Activated naive CD4-positive, alpha-beta T cell treated with anti-CD3 and anti-CD28 coated beads for 36 hours (primary cell): ENCODE data around the gene ISL1. TPM values are rescaled to one million over a fixed set of nuclear protein-coding genes. Genes with fewer than 3 reads are reported as not detected.

Source experiments
- CTCF ChIA-PET: fragments of 350-600 bp; sonication (Branson Sonifier 250); formaldehyde crosslinking; loops from one replicate; lab custom pipeline; 2021; ENCODE audit warnings: antibody characterized with exemption; lab: Charles Lee
- DNase-seq: peaks from one replicate; pipeline ENCODE4 v3.0.0-alpha.2; 2020
- H3K27ac Mint-ChIP-seq: one replicate; pipeline ENCODE4 v1.8.0; 2021; ENCODE audit warnings: mild to moderate bottlenecking, mixed read lengths
- H3K27me3 Mint-ChIP-seq: one replicate; pipeline ENCODE4 v1.8.0; 2021; ENCODE audit warnings: low read depth, mixed read lengths
- H3K36me3 Mint-ChIP-seq: one replicate; pipeline ENCODE4 v1.8.0; 2021; ENCODE audit warnings: low read depth, mixed read lengths
- H3K4me1 Mint-ChIP-seq: one replicate; pipeline ENCODE4 v1.8.0; 2021; ENCODE audit warnings: low read depth, mixed read lengths
- H3K4me3 Mint-ChIP-seq: one replicate; pipeline ENCODE4 v1.8.0; 2021; ENCODE audit warnings: mild to moderate bottlenecking, moderate library complexity, mixed read lengths
- H3K9me3 Mint-ChIP-seq: one replicate; pipeline ENCODE4 v1.8.0; 2021; ENCODE audit warnings: mixed read lengths
- intact Hi-C: fragments of 100-400 bp; cut with micrococcal nuclease; formaldehyde crosslinking; loops from one replicate; pipeline ENCODE4 v1.15.1; 2023
- total RNA-seq, 2 experiments: library from RNA; stranded (reverse); gene quantifications; one replicate each; pipeline ENCODE4 v1.2.3, GENCODE V29; 2021

Gene ISL1
- total RNA-seq = not detected

GRCh38 chr5:51383131-51384121 is at the start of gene ISL1:
TSS of gene ISL1 (plus strand) at chr5:51383448. CDS start at chr5:51383672, 224 bp downstream.
- Mint-ChIP-seq H3K4me3 (peak within 1 kb of the TSS; percentile 19), H3K27me3 (peaks cover 90% of the 10 kb centered on the region), H3K4me1 (peaks cover 14% of the 10 kb centered on the region), H3K9me3 (no peaks in the 10 kb centered on the region), H3K36me3 (no peaks in the 10 kb centered on the region), H3K27ac (no peak within 1 kb of the TSS)
- intact Hi-C loops = loop anchor here (5.0 kb wide), 1 partner anchor 974 kb away; no protein-coding TSS in a partner anchor
- no peak for DNase-seq
- CTCF ChIA-PET = no interaction called here

- no peak for DNase-seq
- Mint-ChIP-seq H3K27ac (no peak overlapping the region), H3K4me1 (no peaks in the 10 kb centered on the region), H3K9me3 (peaks cover 5% of the 10 kb centered on the region), H3K27me3 (no peaks in the 10 kb centered on the region), H3K36me3 (no peaks in the 10 kb centered on the region), H3K4me3 (no peak overlapping the region)
- intact Hi-C loops = no loop called here
- CTCF ChIA-PET = no interaction called here
Measured at GRCh38 chr5:51336878-51337277, 46.4 kb upstream of the ISL1 start.

DNA sequence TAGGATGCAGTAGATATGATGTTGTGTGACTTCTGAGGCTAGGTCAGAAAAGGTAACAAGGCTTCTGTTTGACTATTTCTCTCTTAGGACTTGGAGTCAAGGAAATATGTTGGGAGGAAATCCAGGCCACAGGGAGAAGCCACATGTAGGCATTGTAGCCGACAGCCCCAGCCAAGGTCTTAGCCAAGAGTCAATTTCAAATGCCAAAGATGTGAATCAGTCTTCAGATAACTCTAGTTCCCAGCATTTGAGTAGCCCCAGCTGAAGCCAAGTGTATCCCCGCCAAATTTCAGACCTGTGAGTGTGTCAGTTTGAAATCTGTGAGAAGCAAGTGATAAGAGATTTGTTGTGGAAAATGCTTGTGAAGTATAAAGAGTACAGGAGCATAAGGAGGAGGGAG is 38.1 kb upstream of the ISL1 start:
- Mint-ChIP-seq H3K27me3 (no peaks in the 10 kb centered on the region), H3K9me3 (peaks cover 16% of the 10 kb centered on the region), H3K4me3 (no peak overlapping the region), H3K36me3 (no peaks in the 10 kb centered on the region), H3K27ac (no peak overlapping the region), H3K4me1 (no peaks in the 10 kb centered on the region)
- intact Hi-C loops = no loop called here
- DNase-seq = no peak
- CTCF ChIA-PET = no interaction called here

DNA sequence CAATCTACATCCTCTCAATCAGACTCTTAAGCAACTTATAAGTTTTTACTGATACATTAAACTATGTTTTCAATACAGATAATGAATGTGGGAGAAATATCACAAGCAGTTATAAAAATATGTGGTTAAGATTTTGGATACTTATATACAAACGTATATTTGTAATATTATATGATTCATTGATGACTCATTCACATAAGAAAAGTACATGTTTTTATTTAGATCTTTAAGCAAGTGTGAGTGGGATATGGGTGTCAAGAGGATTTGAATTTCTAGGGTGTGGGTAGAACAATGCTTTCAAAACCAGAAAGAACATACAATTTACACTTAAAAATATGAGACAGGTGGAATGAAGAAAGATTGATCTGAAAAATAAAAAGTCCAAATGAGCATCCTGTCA is 36.1 kb upstream of the ISL1 start:
- no peak overlapping the region for H3K27ac Mint-ChIP-seq
- DNase-seq = no peak
- CTCF ChIA-PET = no interaction called here
- H3K27me3 Mint-ChIP-seq = no peaks in the 10 kb centered on the region
- no peak overlapping the region for H3K4me3 Mint-ChIP-seq
- H3K36me3 Mint-ChIP-seq = no peaks in the 10 kb centered on the region
- H3K9me3 Mint-ChIP-seq = peaks cover 14% of the 10 kb centered on the region
- no peaks in the 10 kb centered on the region for H3K4me1 Mint-ChIP-seq
- intact Hi-C loops = no loop called here

DNA sequence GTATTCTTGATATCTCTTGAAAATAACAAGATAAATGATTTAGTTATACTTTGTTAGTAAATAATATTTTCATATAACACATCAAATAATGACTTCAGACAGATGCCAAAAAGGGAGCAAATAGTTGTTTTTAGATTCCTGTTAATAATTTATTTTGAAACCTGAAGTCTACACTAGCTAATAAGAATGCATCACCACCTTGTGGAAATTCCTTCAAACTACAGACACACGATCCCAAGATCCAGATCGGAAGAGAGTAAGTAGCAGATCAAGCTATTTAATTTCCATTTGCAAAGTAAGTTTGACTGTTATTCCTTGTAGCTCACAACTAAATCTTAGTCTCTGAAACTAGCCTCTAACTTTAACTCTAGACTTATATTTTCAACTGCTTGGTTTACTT is 35.5 kb upstream of the ISL1 start:
- Mint-ChIP-seq H3K27ac (no peak overlapping the region), H3K9me3 (peaks cover 14% of the 10 kb centered on the region), H3K27me3 (no peaks in the 10 kb centered on the region), H3K4me3 (no peak overlapping the region), H3K4me1 (no peaks in the 10 kb centered on the region), H3K36me3 (no peaks in the 10 kb centered on the region)
- CTCF ChIA-PET = no interaction called here
- intact Hi-C loops = no loop called here
- DNase-seq = no peak

DNA sequence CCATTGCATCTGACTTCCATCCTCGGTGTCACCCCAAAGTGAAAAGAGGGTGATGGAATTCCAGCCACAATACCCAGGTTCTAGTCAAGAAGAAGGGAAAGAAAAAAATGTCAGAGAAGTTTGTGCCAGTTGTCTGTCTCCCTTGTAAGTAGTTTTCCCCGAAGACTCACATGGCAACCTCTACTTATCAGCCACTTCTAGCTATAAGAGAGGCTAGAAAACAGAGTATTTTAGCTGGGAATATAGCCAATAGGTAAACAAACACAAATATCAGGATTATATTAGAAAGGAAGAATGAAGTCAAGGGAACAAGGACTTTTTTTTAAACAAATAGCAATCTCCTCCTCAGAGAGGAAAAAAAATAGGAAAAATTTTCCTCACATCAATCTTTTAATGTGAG is 12.2 kb upstream of the ISL1 start:
- intact Hi-C loops = no loop called here
- Mint-ChIP-seq H3K9me3 (no peaks in the 10 kb centered on the region), H3K4me1 (no peaks in the 10 kb centered on the region), H3K4me3 (no peak overlapping the region), H3K27ac (no peak overlapping the region), H3K27me3 (peaks cover 8% of the 10 kb centered on the region), H3K36me3 (no peaks in the 10 kb centered on the region)
- no peak for DNase-seq
- CTCF ChIA-PET = no interaction called here

GRCh38 chr5:51373880-51374523 is 9.2 kb upstream of the ISL1 start:
- intact Hi-C loops = no loop called here
- no peaks in the 10 kb centered on the region for H3K9me3 Mint-ChIP-seq
- peaks cover 8% of the 10 kb centered on the region for H3K4me1 Mint-ChIP-seq
- CTCF ChIA-PET = no interaction called here
- H3K4me3 Mint-ChIP-seq = no peak overlapping the region
- no peaks in the 10 kb centered on the region for H3K36me3 Mint-ChIP-seq
- no peak overlapping the region for H3K27ac Mint-ChIP-seq
- peaks cover 36% of the 10 kb centered on the region for H3K27me3 Mint-ChIP-seq
- DNase-seq = no peak

DNA sequence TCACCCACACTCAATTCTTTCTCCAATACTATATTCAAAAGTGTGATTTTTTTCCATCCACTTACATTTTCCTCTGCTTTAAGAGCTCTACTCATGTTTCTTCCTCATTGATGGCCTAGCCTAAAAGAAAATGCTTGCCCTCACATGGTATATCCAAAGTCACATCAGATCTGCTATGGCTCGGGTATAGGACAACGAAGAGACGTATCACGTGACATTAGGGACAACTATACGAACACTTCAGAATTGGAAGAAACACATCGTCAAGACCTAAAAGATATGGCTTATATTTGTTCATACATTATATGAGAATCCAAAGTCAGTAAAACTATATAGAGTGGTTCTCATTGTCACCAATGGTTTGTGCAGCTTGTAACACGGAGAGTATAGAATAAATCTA is 8.2 kb upstream of the ISL1 start:
- DNase-seq = no peak
- intact Hi-C loops = no loop called here
- Mint-ChIP-seq H3K4me1 (peaks cover 12% of the 10 kb centered on the region), H3K36me3 (no peaks in the 10 kb centered on the region), H3K27ac (no peak overlapping the region), H3K27me3 (peaks cover 46% of the 10 kb centered on the region), H3K4me3 (no peak overlapping the region), H3K9me3 (no peaks in the 10 kb centered on the region)
- CTCF ChIA-PET = no interaction called here

GRCh38 chr5:51376509-51376908 is 6.7 kb upstream of the ISL1 start:
- intact Hi-C loops = no loop called here
- no peak for DNase-seq
- no peak overlapping the region for H3K27ac Mint-ChIP-seq
- H3K9me3 Mint-ChIP-seq = no peaks in the 10 kb centered on the region
- no peak overlapping the region for H3K4me3 Mint-ChIP-seq
- H3K4me1 Mint-ChIP-seq = peaks cover 12% of the 10 kb centered on the region
- CTCF ChIA-PET = no interaction called here
- no peaks in the 10 kb centered on the region for H3K36me3 Mint-ChIP-seq
- H3K27me3 Mint-ChIP-seq = peaks cover 60% of the 10 kb centered on the region

- Mint-ChIP-seq H3K4me3 (no peak overlapping the region), H3K27me3 (peaks cover 68% of the 10 kb centered on the region), H3K9me3 (no peaks in the 10 kb centered on the region), H3K36me3 (no peaks in the 10 kb centered on the region), H3K27ac (no peak overlapping the region), H3K4me1 (peaks cover 14% of the 10 kb centered on the region)
- intact Hi-C loops = no loop called here
- no peak for DNase-seq
- CTCF ChIA-PET = no interaction called here
Measured at GRCh38 chr5:51377151-51378060, 5.8 kb upstream of the ISL1 start.

- CTCF ChIA-PET = interaction anchor here (0.9 kb wide), 1 partner anchor 1280 kb away, joined by 4 read pairs; no protein-coding TSS in a partner anchor
- Mint-ChIP-seq H3K36me3 (no peaks in the 10 kb centered on the region), H3K27me3 (peaks cover 72% of the 10 kb centered on the region), H3K4me3 (no peak overlapping the region), H3K27ac (no peak overlapping the region), H3K4me1 (peaks cover 14% of the 10 kb centered on the region), H3K9me3 (no peaks in the 10 kb centered on the region)
- intact Hi-C loops = no loop called here
- no peak for DNase-seq
Measured at GRCh38 chr5:51378061-51378409, 5.2 kb upstream of the ISL1 start.
